Activated CD8-positive, alpha-beta T cell treated with anti-CD3 and anti-CD28 coated beads for 36 hours (primary cell): ENCODE data around the gene XBP1. TPM values are rescaled to one million over a fixed set of nuclear protein-coding genes. Genes with fewer than 3 reads are reported as not detected.
A peak's percentile ranks its signal among the peaks of the same experiment; 100 is the strongest.

ENCODE experiments used
- ATAC-seq: fragments of 200-7000 bp; cut with Tn5 transposase; one replicate; pipeline ENCODE4 v1.10.0; 2021; ENCODE audit warnings: mild to moderate bottlenecking, moderate library complexity
- CTCF ChIA-PET: fragments of 350-600 bp; sonication (Branson Sonifier 250); formaldehyde crosslinking; loops from one replicate; lab custom pipeline; 2021; ENCODE audit warnings: antibody characterized with exemption; lab: Charles Lee
- POLR2A ChIA-PET: fragments of 350-600 bp; sonication (Branson Sonifier 250); formaldehyde crosslinking; loops from one replicate; lab custom pipeline; 2021; ENCODE audit warnings: antibody characterized with exemption; lab: Charles Lee
- DNase-seq: peaks from one replicate; pipeline ENCODE4 v3.0.0-alpha.2; 2020
- H3K27ac Mint-ChIP-seq: one replicate; pipeline ENCODE4 v1.8.0; 2021; ENCODE audit warnings: mild to moderate bottlenecking, mixed read lengths
- H3K27me3 Mint-ChIP-seq: one replicate; pipeline ENCODE4 v1.8.0; 2021; ENCODE audit warnings: mixed read lengths
- H3K36me3 Mint-ChIP-seq: one replicate; pipeline ENCODE4 v1.8.0; 2021; ENCODE audit warnings: low read depth, mixed read lengths
- H3K4me1 Mint-ChIP-seq: one replicate; pipeline ENCODE4 v1.8.0; 2021; ENCODE audit warnings: low read depth, mixed read lengths
- H3K4me3 Mint-ChIP-seq: one replicate; pipeline ENCODE4 v1.8.0; 2021; ENCODE audit warnings: mild to moderate bottlenecking, moderate library complexity, mixed read lengths
- H3K9me3 Mint-ChIP-seq: one replicate; pipeline ENCODE4 v1.8.0; 2021; ENCODE audit warnings: mixed read lengths
- intact Hi-C: fragments of 100-400 bp; cut with micrococcal nuclease; formaldehyde crosslinking; loops from one replicate; pipeline ENCODE4 v1.10.0; 2022
- total RNA-seq, 2 experiments: library from RNA; stranded (reverse); gene quantifications; one replicate each; pipeline ENCODE4 v1.2.3, GENCODE V29; 2021
- TF ChIP-seq, protein P1 (sequence below): fragments of 200-600 bp; IDR thresholded peaks from one replicate; pipeline ENCODE4 v1.8.0; 2022; ENCODE audit warnings: antibody characterized with exemption, mild to moderate bottlenecking

XBP1 gene
- total RNA-seq, 2 experiments from 2014 or later = 102 to 103 TPM

DNA sequence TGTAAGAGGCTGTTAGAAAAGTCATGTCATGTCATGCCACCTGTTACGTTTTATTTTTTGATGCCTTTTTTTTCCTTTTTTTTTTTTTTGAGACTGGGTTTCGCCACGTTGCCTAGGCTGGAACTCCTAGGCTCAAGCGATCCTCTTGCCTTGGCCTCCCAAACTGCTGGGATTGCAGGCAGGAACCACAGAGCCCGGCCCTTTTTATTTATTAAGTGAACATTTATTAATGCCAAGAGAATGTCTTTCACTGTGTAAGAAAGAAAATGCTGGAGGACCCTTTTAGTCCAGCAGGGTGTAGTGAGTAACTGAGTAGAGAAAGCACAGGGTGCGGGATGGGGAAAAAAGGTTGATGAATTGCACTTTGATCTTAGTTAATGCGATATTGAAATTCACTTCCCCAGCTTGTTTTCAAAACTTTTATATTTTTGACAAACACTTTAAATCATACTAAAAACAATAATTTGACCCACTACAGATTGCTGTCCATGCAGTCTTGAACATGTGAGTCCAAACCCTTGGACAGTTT lies 2.3 kb upstream of the XBP1 start:
- peaks cover 28% of the 10 kb centered on the region for H3K4me1 Mint-ChIP-seq
- DNase-seq (peak; percentile 19), ATAC-seq (no peak)
- peak overlapping the region; percentile 89 for H3K27ac Mint-ChIP-seq
- H3K27me3 Mint-ChIP-seq = no peaks in the 10 kb centered on the region
- ChIA-PET POLR2A (interaction anchor here (0.6 to 1.0 kb wide), 3 partner anchors 12 to 20 kb away, joined by 3 to 4 read pairs (median 3); no protein-coding TSS in a partner anchor), CTCF (interaction anchor here (0.6 to 4.6 kb wide), 8 partner anchors 10 to 825 kb away, joined by 3 to 29 read pairs (median 4); no protein-coding TSS in a partner anchor)
- TF ChIP-seq, protein P1, sequence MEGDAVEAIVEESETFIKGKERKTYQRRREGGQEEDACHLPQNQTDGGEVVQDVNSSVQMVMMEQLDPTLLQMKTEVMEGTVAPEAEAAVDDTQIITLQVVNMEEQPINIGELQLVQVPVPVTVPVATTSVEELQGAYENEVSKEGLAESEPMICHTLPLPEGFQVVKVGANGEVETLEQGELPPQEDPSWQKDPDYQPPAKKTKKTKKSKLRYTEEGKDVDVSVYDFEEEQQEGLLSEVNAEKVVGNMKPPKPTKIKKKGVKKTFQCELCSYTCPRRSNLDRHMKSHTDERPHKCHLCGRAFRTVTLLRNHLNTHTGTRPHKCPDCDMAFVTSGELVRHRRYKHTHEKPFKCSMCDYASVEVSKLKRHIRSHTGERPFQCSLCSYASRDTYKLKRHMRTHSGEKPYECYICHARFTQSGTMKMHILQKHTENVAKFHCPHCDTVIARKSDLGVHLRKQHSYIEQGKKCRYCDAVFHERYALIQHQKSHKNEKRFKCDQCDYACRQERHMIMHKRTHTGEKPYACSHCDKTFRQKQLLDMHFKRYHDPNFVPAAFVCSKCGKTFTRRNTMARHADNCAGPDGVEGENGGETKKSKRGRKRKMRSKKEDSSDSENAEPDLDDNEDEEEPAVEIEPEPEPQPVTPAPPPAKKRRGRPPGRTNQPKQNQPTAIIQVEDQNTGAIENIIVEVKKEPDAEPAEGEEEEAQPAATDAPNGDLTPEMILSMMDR = peak; percentile 43
- no peaks in the 10 kb centered on the region for H3K9me3 Mint-ChIP-seq
- H3K4me3 Mint-ChIP-seq = peak overlapping the region; percentile 95
- intact Hi-C loops = no loop called here
- peaks cover 40% of the 10 kb centered on the region for H3K36me3 Mint-ChIP-seq

DNA sequence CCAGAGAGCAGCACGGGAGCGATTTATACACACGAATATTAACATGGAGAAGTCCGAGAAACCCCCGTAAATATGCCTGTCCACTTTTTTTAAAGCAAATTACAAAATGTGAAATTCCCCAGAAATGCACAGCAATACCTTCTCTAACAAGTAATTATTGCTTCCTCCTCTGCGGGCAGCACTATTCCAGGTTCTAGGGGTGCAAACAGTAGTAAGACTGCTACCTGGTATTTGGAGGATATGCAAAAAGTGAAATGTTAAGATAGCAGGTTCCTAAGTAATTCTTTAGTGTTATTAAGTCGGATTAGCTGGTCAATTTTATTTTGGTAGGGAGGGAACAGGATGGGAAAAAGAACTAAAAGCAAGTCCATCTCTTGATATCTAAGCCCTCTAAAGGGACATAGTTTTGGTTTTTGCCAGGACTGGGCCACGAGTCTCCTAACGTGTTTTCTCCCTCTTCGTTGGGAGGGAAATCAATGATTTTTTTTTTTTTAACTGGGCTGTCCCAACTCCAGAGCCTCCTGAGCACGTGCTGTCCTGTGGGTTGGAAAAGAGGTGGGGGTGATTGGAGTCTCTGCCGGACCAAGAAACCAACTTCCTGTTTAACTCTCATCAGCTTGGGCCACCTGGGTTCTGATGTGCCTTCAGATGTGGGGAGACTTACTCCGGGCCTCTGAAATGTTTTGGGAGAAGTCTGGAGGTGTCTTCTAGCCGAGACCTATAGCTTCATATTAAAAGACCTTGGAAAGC lies 1.7 kb upstream of the XBP1 start:
- POLR2A ChIA-PET = interaction anchor here (0.6 to 1.0 kb wide), 3 partner anchors 11 to 21 kb away, joined by 3 to 4 read pairs (median 3); no protein-coding TSS in a partner anchor
- H3K4me3 Mint-ChIP-seq = peak overlapping the region; percentile 95
- H3K36me3 Mint-ChIP-seq = peaks cover 44% of the 10 kb centered on the region
- H3K9me3 Mint-ChIP-seq = no peaks in the 10 kb centered on the region
- DNase-seq = no peak
- CTCF ChIA-PET = interaction anchor here (0.6 to 4.6 kb wide), 8 partner anchors 10 to 826 kb away, joined by 3 to 29 read pairs (median 4); no protein-coding TSS in a partner anchor
- peaks cover 31% of the 10 kb centered on the region for H3K4me1 Mint-ChIP-seq
- no peak for ATAC-seq
- peak overlapping the region; percentile 89 for H3K27ac Mint-ChIP-seq
- H3K27me3 Mint-ChIP-seq = no peaks in the 10 kb centered on the region
- TF ChIP-seq, protein P1 = no peak
- intact Hi-C loops = no loop called here

DNA sequence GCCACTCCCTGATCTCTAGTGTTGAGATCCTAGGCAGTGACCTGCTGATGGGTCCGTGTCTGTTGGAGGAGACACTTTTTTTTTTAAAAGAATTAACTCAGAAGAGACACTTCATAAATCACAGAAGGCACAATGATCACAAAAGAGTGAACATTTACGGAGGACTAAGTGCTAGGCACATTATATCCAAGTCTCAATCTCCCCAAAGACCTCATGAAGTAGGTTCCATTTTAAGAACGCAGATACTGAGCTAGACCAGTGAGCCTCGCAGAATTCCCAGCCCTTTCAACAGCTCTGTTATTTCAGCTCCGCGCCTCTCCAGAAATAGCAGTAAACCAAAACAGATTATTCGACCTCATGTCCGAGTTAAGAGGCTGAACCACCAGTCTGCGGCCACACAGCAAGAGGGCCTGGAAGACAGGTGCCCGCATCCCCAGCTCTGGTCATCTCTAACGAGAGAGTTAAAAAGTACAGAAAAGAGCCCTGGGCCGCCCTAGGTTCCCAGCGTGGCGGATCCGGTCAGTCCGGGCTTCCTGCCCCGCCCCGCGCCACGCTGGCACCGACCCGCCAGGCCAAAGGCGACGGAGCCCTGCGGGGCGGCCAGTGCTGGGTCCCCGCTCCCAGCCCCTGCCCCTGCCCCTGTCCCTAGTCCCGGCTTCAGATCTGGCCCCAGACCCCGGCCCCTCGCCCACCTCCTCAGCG lies 612 bp downstream of the XBP1 start:
- Mint-ChIP-seq H3K4me1 (peaks cover 49% of the 10 kb centered on the region), H3K27me3 (no peaks in the 10 kb centered on the region), H3K27ac (peak overlapping the region; percentile 99), H3K36me3 (peaks cover 65% of the 10 kb centered on the region), H3K4me3 (peak overlapping the region; percentile 95), H3K9me3 (no peaks in the 10 kb centered on the region)
- POLR2A ChIA-PET = interaction anchor here (0.9 to 4.8 kb wide), 16 partner anchors 9 to 109 kb away, joined by 3 to 60 read pairs (median 5); partner anchors contain the start of genes CCDC117, CHEK2 and HSCB
- ATAC-seq = peak; percentile 31
- intact Hi-C loops = no loop called here
- CTCF ChIA-PET = interaction anchor here (0.9 to 4.6 kb wide), 5 partner anchors 12 to 29 kb away, joined by 3 to 29 read pairs (median 18); partner anchors contain the start of gene CCDC117
- peak; percentile 39 for DNase-seq
- TF ChIP-seq, protein P1 = no peak

DNA sequence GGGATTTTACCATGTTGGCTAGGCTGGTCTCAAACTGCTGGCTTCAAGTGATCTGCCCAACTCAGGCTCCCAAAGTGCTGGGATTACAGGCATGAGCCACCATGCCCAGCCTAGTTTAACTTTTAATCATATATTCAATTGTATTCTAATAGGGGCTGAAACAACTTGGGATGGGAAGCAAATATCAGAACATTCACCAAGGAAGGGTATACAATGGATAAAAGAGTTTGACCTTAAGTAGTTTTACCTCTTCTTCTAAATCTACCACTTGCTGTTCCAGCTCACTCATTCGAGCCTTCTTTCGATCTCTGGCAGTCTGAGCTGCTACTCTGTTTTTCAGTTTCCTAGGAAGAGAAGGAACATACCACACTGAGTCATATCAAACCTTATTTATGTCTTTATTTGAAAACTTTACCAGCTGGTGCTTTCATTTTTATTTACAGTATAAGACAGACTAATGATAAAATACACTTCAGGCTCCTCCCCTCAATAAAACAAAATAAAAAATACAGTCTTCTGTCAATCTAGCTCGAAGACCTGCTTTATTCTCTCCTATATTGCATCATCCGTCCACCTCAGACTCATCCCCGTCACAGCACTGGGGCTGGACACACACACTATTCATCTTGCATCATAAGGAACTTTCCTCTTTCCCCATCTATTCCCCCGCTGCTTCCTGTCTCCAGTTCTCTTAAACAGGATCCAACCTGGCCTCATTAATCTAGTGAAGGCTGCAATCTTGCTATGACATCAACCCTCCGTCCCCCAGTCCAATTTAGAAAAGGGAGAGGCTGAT lies 1.4 kb downstream of the XBP1 start:
- Mint-ChIP-seq H3K4me3 (peak overlapping the region; percentile 95), H3K36me3 (peaks cover 69% of the 10 kb centered on the region), H3K9me3 (no peaks in the 10 kb centered on the region), H3K4me1 (peaks cover 55% of the 10 kb centered on the region), H3K27ac (peak overlapping the region; percentile 99), H3K27me3 (no peaks in the 10 kb centered on the region)
- TF ChIP-seq, protein P1 = no peak
- ATAC-seq (peak; percentile 38), DNase-seq (peak; percentile 57)
- intact Hi-C loops = no loop called here
- POLR2A ChIA-PET = interaction anchor here (0.9 to 4.8 kb wide), 17 partner anchors 8 to 110 kb away, joined by 3 to 60 read pairs (median 5); partner anchors contain the start of genes CCDC117, CHEK2 and HSCB
- CTCF ChIA-PET = interaction anchor here (0.7 to 3.5 kb wide), 5 partner anchors 13 to 30 kb away, joined by 3 to 18 read pairs (median 4); partner anchors contain the start of gene CCDC117
